ENCODE data around the gene HEMK1. TPM values are rescaled to one million over a fixed set of nuclear protein-coding genes. Genes with fewer than 3 reads are reported as not detected.
A peak's percentile ranks its signal among the peaks of the same experiment; 100 is the strongest.

The HEMK1 gene
- total RNA-seq, 1 experiment from 2014 or later, result 18.3 TPM

DNA sequence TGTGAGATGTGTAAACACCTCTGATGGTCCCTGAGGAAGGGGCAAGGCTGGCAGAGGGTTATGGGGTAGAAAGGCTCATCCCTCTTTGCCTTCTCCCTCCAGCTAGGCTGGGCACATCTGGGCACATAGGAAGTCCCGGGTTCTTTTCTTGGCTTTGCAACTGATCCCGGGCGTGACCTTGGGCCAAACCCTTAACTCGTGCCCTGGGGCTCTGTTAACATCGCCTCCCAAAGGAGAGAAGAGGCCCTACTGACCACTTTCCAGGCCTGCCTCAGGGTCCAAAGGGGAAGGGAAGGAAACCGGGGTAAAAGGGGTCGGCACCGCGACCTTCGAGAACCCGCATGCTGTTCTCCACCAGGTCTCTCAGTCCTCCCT, 2.3 kb upstream of the HEMK1 start:
- in situ Hi-C loops (cut with HindIII; ENCODE audit: low pct_unique_long_range_greater_than_20kb, low sequenced_read_pairs), result no loop called here
- DNase-seq (ENCODE audit: low read depth, low spot score), result no peak

- in situ Hi-C loops (cut with HindIII; ENCODE audit: low pct_unique_long_range_greater_than_20kb, low sequenced_read_pairs), result no loop called here
- DNase-seq (ENCODE audit: low read depth, low spot score), result peak; percentile 62
These were observed 1.7 kb upstream of the HEMK1 start, which contains the start of gene C3orf18 for GRCh38 chr3:50567386-50568167. C3orf18 (minus strand) TSS chr3:50567747; CDS start chr3:50565699, 2,048 bp downstream.

DNA sequence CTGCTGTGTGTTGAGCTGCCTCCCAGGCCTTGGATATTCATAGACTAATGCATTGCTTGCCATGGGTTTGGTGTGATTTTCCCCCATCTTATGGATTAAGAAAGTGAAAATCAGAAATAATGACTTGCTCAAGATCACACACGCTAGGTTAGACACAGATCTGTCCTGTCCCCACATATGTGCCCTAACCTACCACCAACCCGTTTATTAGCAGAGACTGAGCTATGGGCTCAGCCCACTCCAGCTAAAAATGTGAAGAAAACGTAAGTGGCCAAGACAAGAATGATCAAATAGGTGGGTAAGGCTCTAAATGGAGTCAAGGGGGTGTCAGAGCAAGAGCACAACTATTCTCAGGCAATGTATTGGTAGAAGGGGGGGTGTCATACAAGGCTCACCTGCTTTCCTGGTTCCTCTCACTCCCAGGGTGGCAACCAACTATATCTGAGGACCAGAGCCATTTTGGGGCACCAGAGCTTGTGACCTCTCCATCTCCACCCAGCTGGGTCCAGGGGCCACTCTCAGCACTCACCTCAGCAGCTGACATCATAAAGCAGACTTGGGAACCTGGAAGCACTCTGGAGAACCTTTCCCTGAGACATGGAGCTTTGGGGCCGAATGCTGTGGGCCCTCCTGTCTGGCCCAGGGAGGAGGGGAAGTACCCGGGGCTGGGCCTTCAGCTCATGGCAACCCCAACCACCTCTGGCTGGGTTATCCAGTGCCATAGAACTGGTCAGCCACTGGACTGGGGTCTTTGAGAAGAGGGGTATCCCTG, 1.4 kb downstream of the HEMK1 start:
- no peak for DNase-seq (ENCODE audit: low read depth, low spot score)
- in situ Hi-C loops (cut with HindIII; ENCODE audit: low pct_unique_long_range_greater_than_20kb, low sequenced_read_pairs), result no loop called here

GRCh38 chr3:50571486-50571885, 2.2 kb downstream of the HEMK1 start:
- in situ Hi-C loops (cut with HindIII; ENCODE audit: low pct_unique_long_range_greater_than_20kb, low sequenced_read_pairs), result no loop called here
- DNase-seq (ENCODE audit: low read depth, low spot score), result no peak

- peak; percentile 75 for DNase-seq (ENCODE audit: low read depth, low spot score)
- in situ Hi-C loops (cut with HindIII; ENCODE audit: low pct_unique_long_range_greater_than_20kb, low sequenced_read_pairs), result no loop called here
These were observed 2.8 kb downstream of the HEMK1 start for GRCh38 chr3:50572158-50572557.

GRCh38 chr3:50572801-50573371, 3.6 kb downstream of the HEMK1 start:
- in situ Hi-C loops (cut with HindIII; ENCODE audit: low pct_unique_long_range_greater_than_20kb, low sequenced_read_pairs), result no loop called here
- no peak for DNase-seq (ENCODE audit: low read depth, low spot score)

GRCh38 chr3:50573566-50574443, 4.5 kb downstream of the HEMK1 start:
- in situ Hi-C loops (cut with HindIII; ENCODE audit: low pct_unique_long_range_greater_than_20kb, low sequenced_read_pairs), result no loop called here

DNA sequence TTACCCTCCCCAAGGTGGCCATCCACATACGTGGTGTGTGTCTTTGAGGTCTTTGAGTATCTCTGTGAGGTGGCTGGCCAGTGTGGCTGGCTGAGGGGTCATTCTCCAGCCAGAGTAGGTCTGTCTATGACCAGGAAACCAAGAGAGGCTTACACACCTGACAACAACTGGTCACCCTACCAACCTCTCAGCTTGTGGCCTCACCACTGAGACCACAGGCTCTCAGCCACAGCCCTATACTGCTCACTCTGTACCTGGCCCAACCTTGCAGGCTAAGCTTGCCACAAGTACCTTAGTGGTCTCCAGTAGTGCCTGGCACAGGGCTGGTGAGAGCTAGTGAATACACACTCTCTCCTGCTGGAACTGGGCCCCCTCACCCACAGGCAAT, 5.1 kb downstream of the HEMK1 start:
- in situ Hi-C loops (cut with HindIII; ENCODE audit: low pct_unique_long_range_greater_than_20kb, low sequenced_read_pairs), result no loop called here
- no peak for DNase-seq (ENCODE audit: low read depth, low spot score)

More at GRCh38 chr3:50573566-50574443, 4.5 kb downstream of the HEMK1 start:
- DNase-seq (ENCODE audit: low read depth, low spot score), result no peak

- DNase-seq (ENCODE audit: low read depth, low spot score), result no peak
- in situ Hi-C loops (cut with HindIII; ENCODE audit: low pct_unique_long_range_greater_than_20kb, low sequenced_read_pairs), result no loop called here
These were observed 6.0 kb downstream of the HEMK1 start for GRCh38 chr3:50575372-50575771.

DNA sequence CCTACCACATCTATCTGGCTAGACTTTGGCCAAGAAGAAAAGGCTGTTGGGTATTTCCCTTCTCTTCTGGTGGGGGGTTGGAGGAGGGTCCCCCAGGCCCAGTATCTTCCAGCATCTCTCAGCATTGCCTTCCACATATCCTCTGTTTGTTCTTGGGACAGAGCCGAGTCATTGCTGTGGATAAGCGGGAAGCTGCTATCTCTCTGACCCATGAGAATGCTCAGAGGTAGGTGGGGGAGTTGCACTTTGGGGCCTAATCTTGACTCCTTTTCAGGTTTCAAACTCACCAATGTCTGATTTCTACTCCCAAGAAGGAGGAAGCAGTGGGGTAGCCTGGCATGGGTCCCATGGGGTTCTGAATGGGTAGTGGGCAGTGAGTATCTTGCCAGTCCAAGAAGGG, 8.0 kb downstream of the HEMK1 start:
- no peak for DNase-seq (ENCODE audit: low read depth, low spot score)
- in situ Hi-C loops (cut with HindIII; ENCODE audit: low pct_unique_long_range_greater_than_20kb, low sequenced_read_pairs), result no loop called here

DNA sequence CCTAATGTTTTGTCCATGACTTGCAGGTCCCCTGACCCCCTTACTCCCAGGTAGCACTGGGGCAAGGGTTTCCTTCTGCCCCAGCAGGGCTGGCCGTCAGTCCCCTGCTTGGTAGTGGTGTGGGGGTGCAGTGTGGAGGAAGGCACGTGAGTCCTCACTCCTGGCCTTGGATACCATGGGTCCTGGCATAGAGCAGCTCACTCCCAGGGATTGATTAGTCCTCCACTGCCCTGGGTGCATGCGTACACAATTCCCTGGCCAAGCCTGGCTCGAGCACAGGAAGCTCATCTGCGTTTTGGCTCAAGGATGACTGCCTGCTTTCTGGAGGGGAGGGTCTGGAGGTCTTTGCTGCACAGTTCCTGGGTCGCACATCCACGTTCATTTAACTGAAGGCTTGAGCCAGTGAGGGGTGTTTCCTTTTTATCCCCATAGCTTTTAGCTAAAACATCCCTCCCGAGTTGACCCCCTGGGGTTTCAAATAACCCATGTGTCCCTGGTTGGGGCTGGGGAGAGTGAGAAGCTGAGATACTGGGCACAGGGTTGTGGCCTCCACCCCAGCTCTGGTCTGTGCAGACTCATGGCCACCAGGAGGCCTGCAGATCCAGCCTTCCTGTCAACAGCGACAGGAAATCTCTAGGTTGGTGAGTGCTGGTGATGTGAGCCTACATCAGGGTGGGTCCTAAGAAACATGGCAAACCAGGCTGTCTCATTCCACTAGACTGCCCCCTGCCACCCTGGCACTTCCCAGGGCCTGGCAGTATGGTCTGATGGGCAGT, 11.5 kb downstream of the HEMK1 start:
- in situ Hi-C loops (cut with HindIII; ENCODE audit: low pct_unique_long_range_greater_than_20kb, low sequenced_read_pairs), result no loop called here
- no peak for DNase-seq (ENCODE audit: low read depth, low spot score)

GRCh38 chr3:50581459-50581842, 12.1 kb downstream of the HEMK1 start:
- in situ Hi-C loops (cut with HindIII; ENCODE audit: low pct_unique_long_range_greater_than_20kb, low sequenced_read_pairs), result no loop called here
- no peak for DNase-seq (ENCODE audit: low read depth, low spot score)

GRCh38 chr3:50582083-50582482, 12.8 kb downstream of the HEMK1 start:
- no peak for DNase-seq (ENCODE audit: low read depth, low spot score)
- in situ Hi-C loops (cut with HindIII; ENCODE audit: low pct_unique_long_range_greater_than_20kb, low sequenced_read_pairs), result no loop called here

DNA sequence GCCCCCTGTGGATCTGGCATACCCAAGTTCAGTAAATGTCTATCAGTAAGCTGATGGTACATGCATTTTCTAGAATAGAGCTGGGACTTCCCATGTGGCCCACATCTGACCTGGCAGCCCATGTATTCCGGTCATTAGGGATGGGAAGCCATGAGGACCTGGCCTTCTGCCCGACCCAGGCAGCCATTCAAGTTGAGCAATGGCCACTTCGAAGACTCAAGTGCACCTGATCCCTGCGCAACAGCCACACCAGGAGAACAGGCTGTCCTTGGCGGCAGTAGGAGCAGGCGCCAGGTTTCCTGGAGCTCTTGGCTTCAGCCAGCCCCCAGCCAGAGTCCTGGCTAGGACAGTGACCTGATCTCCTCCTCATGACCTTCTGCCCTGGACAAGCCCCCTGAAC, 14.6 kb downstream of the HEMK1 start:
- DNase-seq (ENCODE audit: low read depth, low spot score), result no peak
- in situ Hi-C loops (cut with HindIII; ENCODE audit: low pct_unique_long_range_greater_than_20kb, low sequenced_read_pairs), result no loop called here

DNA sequence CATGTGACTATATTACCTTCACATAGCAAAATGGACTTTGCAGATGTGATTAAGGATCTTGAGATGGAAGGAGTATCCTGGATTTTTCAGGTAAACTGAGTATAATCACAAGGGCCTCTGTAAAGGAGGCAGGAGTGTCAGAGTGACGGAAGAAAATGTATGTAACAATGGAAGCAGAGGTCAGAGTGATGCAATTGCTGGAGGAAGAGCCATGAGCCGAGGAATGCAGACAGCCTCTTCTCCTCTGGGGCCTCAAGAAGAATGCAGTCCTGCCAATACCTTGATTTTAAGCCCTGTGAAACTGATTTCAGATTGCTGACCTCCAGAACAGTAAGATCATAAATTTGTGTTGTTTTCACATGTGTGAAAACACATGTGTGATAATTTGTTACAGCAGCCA, 15.1 kb downstream of the HEMK1 start:
- DNase-seq (ENCODE audit: low read depth, low spot score), result no peak
- in situ Hi-C loops (cut with HindIII; ENCODE audit: low pct_unique_long_range_greater_than_20kb, low sequenced_read_pairs), result no loop called here

DNA sequence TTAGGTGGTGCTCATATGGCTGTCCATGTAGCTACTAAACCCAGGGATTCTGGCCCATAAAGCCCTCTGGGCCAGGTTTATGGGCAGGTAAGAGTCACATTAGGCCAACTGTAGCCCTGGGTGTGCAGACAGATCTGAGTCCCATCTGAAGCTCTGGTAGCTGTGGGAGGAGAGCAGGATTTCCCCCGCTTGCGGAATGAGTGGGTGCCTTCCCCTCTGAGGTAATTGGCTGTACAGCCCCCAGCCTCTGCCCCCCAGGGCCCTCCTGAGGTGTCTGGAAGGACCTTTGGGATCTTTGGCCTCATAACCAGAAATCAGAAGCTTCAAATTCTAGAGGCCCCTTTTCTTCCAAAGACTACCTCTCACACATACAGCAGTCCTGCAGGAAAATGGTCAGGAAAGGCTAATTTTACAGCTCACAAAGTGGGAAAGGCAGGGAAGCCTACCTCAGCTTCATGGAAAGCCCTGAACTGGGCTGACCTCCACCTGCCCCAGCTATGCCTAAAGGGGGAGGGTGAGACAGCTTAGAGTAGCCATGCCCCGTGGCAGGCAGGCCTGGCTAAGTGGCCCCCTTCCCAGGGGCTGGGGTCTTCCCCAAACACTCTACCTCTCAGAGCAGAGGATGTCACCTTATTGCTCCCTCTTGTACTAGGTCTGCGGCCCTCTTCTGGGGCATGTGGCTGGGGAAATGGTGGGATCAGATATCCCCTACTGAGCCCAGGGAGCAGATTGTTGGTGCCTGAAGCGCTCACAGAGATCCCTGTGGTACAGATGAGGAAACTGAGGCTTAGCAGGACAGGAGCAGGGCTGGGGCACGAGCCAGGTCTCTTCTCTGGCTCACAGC, 16.8 kb downstream of the HEMK1 start:
- no peak for DNase-seq (ENCODE audit: low read depth, low spot score)
- in situ Hi-C loops (cut with HindIII; ENCODE audit: low pct_unique_long_range_greater_than_20kb, low sequenced_read_pairs), result no loop called here

All from SK-MEL-5 (cell line).